ENCODE results near the gene C17orf113. TPM values are rescaled to one million over a fixed set of nuclear protein-coding genes. Genes with fewer than 3 reads are reported as not detected.
"Not testable (repeated sequence)": the region's sequence is repeated elsewhere in the genome, so short reads cannot be mapped to it uniquely, and the experiment has no call there.

The C17orf113 gene
- total RNA-seq, 4 donors from 2014 or later, result 1.6 to 8.6 (median 3.2) TPM; not detected in 1

GRCh38 chr17:42027590-42027889 lies 22.9 kb downstream of the C17orf113 start:
- Histone ChIP-seq H3K4me3 (no peak overlapping the region), H3K27me3 (no peaks in the 10 kb centered on the region), H3K4me1 (peaks cover 0 to 17% (median 2%) of the 10 kb centered on the region in 4 donors), H3K9me3 (no peaks in the 10 kb centered on the region), H3K36me3 (peaks cover 0 to 18% (median 0%) of the 10 kb centered on the region in 3 donors), H3K27ac (no peak overlapping the region)
- no peak for TF ChIP-seq POLR2A (IDR thresholded peaks at IDR 0.05)
- TF ChIP-seq CTCF (IDR thresholded peaks at IDR 0.05), result no peak
- DNase-seq, result no peak

- no peak overlapping the region for H3K4me3 ChIP-seq
- H3K27me3 ChIP-seq, result no peaks in the 10 kb centered on the region
- no peak overlapping the region for H3K27ac ChIP-seq
- H3K4me1 ChIP-seq, result peaks cover 0 to 17% (median 2%) of the 10 kb centered on the region in 4 donors
- H3K36me3 ChIP-seq, result peaks cover 0 to 24% (median 0%) of the 10 kb centered on the region in 3 donors
- H3K9me3 ChIP-seq, result no peaks in the 10 kb centered on the region
- TF ChIP-seq POLR2A (IDR thresholded peaks at IDR 0.05) (no peak), CTCF (IDR thresholded peaks at IDR 0.05) (no peak)
- DNase-seq, result no peak
These were observed 23.4 kb downstream of the C17orf113 start for GRCh38 chr17:42026857-42027589.

- no peak for DNase-seq
- Histone ChIP-seq H3K36me3 (peaks cover 0 to 24% (median 0%) of the 10 kb centered on the region in 3 donors), H3K27me3 (no peaks in the 10 kb centered on the region), H3K27ac (no peak overlapping the region), H3K4me3 (no peak overlapping the region), H3K4me1 (peaks cover 0 to 22% (median 2%) of the 10 kb centered on the region in 4 donors), H3K9me3 (no peaks in the 10 kb centered on the region)
- TF ChIP-seq POLR2A (IDR thresholded peaks at IDR 0.05) (no peak), CTCF (IDR thresholded peaks at IDR 0.05) (no peak)
These were observed 24.5 kb downstream of the C17orf113 start for GRCh38 chr17:42025936-42026335.

GRCh38 chr17:42025191-42025579 lies 25.2 kb downstream of the C17orf113 start:
- Histone ChIP-seq H3K27me3 (no peaks in the 10 kb centered on the region), H3K36me3 (peaks cover 0 to 24% (median 0%) of the 10 kb centered on the region in 3 donors), H3K27ac (peak overlapping the region; percentile 32 to 58 (median 45)), H3K4me1 (peaks cover 0 to 28% (median 5%) of the 10 kb centered on the region in 4 donors), H3K4me3 (no peak overlapping the region), H3K9me3 (no peaks in the 10 kb centered on the region)
- DNase-seq, result no peak
- TF ChIP-seq POLR2A (IDR thresholded peaks at IDR 0.05) (no peak), CTCF (IDR thresholded peaks at IDR 0.05) (no peak)

- no peaks in the 10 kb centered on the region for H3K27me3 ChIP-seq
- H3K36me3 ChIP-seq, result peaks cover 0 to 24% (median 0%) of the 10 kb centered on the region in 3 donors
- no peak overlapping the region for H3K4me3 ChIP-seq
- TF ChIP-seq POLR2A (IDR thresholded peaks at IDR 0.05), result no peak
- TF ChIP-seq CTCF (IDR thresholded peaks at IDR 0.05), result no peak
- peaks cover 0 to 28% (median 5%) of the 10 kb centered on the region in 4 donors for H3K4me1 ChIP-seq
- peak overlapping the region in 3 of 4 donors; percentile 33 to 58 (median 57) for H3K27ac ChIP-seq
- no peak for DNase-seq
- no peaks in the 10 kb centered on the region for H3K9me3 ChIP-seq
These were observed 26.7 kb downstream of the C17orf113 start for GRCh38 chr17:42023524-42024349.

- Histone ChIP-seq H3K36me3 (peaks cover 0 to 24% (median 0%) of the 10 kb centered on the region in 3 donors), H3K4me1 (peaks cover 0 to 42% (median 7%) of the 10 kb centered on the region in 4 donors), H3K4me3 (peak overlapping the region in 3 of 4 donors; percentile 70 to 76 (median 75))
- not testable (repeated sequence) for H3K27ac ChIP-seq, H3K27me3 ChIP-seq, DNase-seq, H3K9me3 ChIP-seq
These were observed 29.6 kb downstream of the C17orf113 start for GRCh38 chr17:42020845-42021244.
